Neural cell (in vitro differentiated cells): ENCODE data around the gene BRD9.

Experiments
- CTCF ChIP-seq: fragments of 450-650 bp; IDR thresholded peaks from 2 replicates; pipeline ENCODE4 v1.5.1; 2014; ENCODE audit warnings: antibody characterized with exemption, mild to moderate bottlenecking, moderate library complexity; ENCODE audit not compliant: poor library complexity, severe bottlenecking
- EZH2 ChIP-seq: fragments of 200-600, 300-800 bp; shearing (Covaris generic), sonication (generic); IDR thresholded peaks from 2 replicates; pipeline ENCODE4 v1.6.1; 2014; ENCODE audit warnings: antibody characterized with exemption, low read length, borderline replicate concordance, mild to moderate bottlenecking; ENCODE audit not compliant: insufficient read depth, poor library complexity, severe bottlenecking

- no peak for TF ChIP-seq CTCF
- TF ChIP-seq EZH2: no peak
Observed at GRCh38 chr5:865771-866170, 26.8 kb downstream of the BRD9 start.
